ENCODE results near the gene NPLOC4.

The NPLOC4 gene

DNA sequence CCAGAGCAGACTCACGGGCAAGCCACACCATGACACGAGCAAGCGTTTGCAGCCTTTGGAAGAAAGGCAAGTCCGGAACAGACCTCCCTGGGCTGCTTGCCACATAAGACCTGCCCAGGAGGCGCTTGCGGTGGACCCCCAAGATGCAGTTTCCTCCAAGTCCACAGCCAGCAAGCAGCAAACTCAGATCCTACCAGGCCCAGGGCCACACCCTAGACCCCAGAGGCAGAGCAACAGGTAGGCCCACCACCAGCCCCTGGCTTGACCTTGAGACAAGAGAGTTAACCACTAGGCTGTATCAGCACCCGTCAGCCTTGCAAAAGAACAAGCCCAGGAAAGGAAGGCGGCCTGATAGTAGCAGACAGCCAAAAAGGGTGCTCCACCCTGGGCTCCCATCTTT is 87.1 kb downstream of the NPLOC4 start:
- TF ChIP-seq CTCF (IDR thresholded peaks at IDR 0.05; ENCODE audit: control extremely low read depth, extremely low read depth, low read depth, missing control alignments): no peak
- POLR2A ChIA-PET: no interaction called here
- DNase-seq (ENCODE audit: extremely low spot score): no peak
- CTCF ChIA-PET: no interaction called here

DNA sequence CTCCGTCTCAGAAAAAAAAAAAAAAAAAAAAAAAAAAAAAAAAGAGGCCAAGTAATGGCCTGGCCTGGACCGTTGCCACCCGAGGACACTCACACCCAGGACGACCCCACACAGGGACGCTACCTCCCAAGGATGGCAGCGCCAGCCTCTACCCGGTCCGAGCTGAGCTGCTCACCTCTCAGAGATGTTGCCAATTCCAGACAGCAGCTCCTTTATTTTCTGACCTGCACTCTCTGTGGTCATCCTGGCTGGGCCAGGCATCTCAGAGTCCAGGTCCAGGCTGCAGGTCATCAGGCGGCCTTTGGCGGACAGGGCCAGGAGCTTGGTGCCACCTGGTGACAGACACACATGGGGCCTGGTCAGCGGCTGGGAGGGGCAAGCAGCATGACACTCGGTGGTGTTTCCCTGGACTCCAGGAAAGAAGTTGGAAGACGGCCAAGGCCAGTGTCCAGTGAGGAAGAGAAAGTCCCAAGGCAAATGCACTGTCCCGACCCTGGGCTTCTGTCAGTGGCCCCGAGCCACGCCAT is 87.8 kb downstream of the NPLOC4 start:
- POLR2A ChIA-PET: no interaction called here

GRCh38 chr17:81547614-81547982 is 89.3 kb downstream of the NPLOC4 start:
- DNase-seq (ENCODE audit: extremely low spot score): no peak
- no peak for TF ChIP-seq CTCF (IDR thresholded peaks at IDR 0.05; ENCODE audit: control extremely low read depth, extremely low read depth, low read depth, missing control alignments)
- POLR2A ChIA-PET: no interaction called here
- CTCF ChIA-PET: interaction anchor here (1.9 kb wide), 1 partner anchor 29 kb away, joined by 6 read pairs; no protein-coding TSS in a partner anchor

More for the DNA sequence above, 87.8 kb downstream of the NPLOC4 start:
- DNase-seq (ENCODE audit: extremely low spot score): no peak
- TF ChIP-seq CTCF (IDR thresholded peaks at IDR 0.05; ENCODE audit: control extremely low read depth, extremely low read depth, low read depth, missing control alignments): no peak
- CTCF ChIA-PET: no interaction called here

DNA sequence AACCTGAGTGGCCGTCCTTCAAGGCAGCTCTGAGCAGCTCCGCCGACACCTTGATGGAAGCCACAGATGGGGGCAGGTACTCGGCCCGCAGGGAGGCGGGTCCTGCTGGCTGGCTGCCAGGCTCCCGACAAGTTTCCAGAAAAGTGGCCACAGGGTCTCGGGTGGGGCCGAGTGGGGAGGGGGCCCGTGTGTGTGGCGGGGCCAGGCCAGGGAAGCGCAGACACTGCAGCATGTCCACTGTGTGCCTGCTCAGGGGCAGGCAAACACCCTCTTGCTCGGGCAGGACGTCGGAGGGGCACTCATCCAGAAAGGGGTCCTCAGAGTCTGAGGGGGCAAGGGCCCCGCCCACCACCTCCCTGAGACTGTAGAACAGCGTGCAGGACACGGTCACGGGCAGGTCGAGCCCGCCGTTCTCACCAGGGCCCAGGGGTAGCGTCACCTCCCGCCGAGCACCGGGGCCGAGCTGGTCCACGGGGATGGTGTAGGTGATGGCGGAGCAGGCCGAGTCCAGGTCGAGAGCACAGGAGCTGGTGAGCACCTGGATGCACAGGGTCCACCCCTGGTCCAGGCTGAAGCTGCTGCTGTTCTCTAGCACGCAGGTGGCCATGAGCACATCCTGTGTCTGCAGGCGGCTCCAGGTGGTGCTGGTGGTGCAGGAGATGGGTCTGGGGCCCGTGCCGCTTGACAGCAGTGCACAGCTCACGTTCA is 89.9 kb downstream of the NPLOC4 start:
- ChIA-PET CTCF (interaction anchor here (1.9 kb wide), 1 partner anchor 28 kb away, joined by 6 read pairs; no protein-coding TSS in a partner anchor), POLR2A (no interaction called here)
- DNase-seq (ENCODE audit: extremely low spot score): no peak

GRCh38 chr17:81545160-81545949 is 91.6 kb downstream of the NPLOC4 start:
- ChIA-PET POLR2A (no interaction called here), CTCF (interaction anchor here (1.1 kb wide), 1 partner anchor 27 kb away, joined by 4 read pairs; no protein-coding TSS in a partner anchor)
- TF ChIP-seq CTCF (IDR thresholded peaks at IDR 0.05; ENCODE audit: control extremely low read depth, extremely low read depth, low read depth, missing control alignments): no peak
- DNase-seq (ENCODE audit: extremely low spot score): no peak

More for the DNA sequence above, 89.9 kb downstream of the NPLOC4 start:
- no peak for TF ChIP-seq CTCF (IDR thresholded peaks at IDR 0.05; ENCODE audit: control extremely low read depth, extremely low read depth, low read depth, missing control alignments)

DNA sequence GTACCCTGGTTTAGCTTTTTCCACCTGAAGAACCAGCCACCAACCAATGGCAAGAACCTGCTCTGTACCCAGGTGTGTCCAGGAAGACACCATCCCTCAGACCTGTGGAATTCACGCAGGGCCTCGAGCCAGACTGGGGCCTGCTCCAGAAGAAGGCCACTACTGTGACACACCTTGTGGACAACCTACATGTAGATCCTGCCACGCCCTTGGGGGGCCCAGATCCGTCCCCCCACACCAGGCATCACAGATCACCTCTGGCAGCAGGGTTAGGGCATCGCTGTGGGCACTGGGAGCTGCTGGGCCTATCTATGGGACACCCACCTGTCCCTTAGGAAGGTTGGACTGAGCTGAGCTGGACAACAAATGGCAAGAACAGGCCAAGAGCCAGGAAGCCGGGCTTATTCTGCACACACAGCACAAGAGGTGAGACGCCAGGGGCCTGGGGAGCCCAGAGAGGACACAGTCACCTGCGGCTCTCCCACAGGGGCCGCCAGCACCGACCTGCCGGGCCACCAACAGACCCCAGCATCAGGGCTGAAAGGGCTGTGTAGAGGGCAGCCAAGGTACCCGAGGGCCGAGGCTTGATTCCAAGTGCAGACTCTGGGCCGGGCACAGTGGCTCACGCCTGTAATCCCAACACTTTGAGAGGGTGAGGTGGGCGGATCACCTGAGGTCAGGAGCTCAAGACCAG is 92.5 kb downstream of the NPLOC4 start:
- no peak for TF ChIP-seq CTCF (IDR thresholded peaks at IDR 0.05; ENCODE audit: control extremely low read depth, extremely low read depth, low read depth, missing control alignments)
- no peak for DNase-seq (ENCODE audit: extremely low spot score)
- ChIA-PET CTCF (interaction anchor here (1.4 to 2.2 kb wide), 4 partner anchors 12 to 57 kb away, joined by 3 to 8 read pairs (median 6); no protein-coding TSS in a partner anchor), POLR2A (interaction anchor here (0.9 kb wide), 1 partner anchor 8 kb away, joined by 3 read pairs; no protein-coding TSS in a partner anchor)
